Measurements from ENCODE around the gene TAF3. TPM values are rescaled to one million over a fixed set of nuclear protein-coding genes. Genes with fewer than 3 reads are reported as not detected.

Gene TAF3
- total and polyA plus RNA-seq, 2 donors (not counting 1 experiment from before 2014, with no cell fraction given), result 7.0 to 20.1 TPM

- ChIA-PET CTCF (no interaction called here), POLR2A (no interaction called here)
- no peaks in the 10 kb centered on the region for H3K27me3 ChIP-seq (replicated peaks in 1 of 4; ENCODE audit: control extremely low read depth in 1 of 4, control insufficient read depth in 3 of 4, insufficient read depth in 4 of 4, low read length in 3 of 4)
- Mint-ChIP-seq H3K4me1 (peaks cover 6% of the 10 kb centered on the region), H3K27ac (no peak overlapping the region), H3K4me3 (no peak overlapping the region), H3K27me3 (no peaks in the 10 kb centered on the region), H3K9me3 (ENCODE audit: insufficient read depth) (peaks cover 14% of the 10 kb centered on the region)
- no peaks in the 10 kb centered on the region for H3K79me2 ChIP-seq (ENCODE audit: control insufficient read depth, insufficient read depth, low read length)
- intact Hi-C loops (cut with micrococcal nuclease), result no loop called here
- H3K36me3 ChIP-seq (replicated peaks in 1 of 2; ENCODE audit: control extremely low read depth in 1 of 2, control insufficient read depth in 1 of 2, extremely low read depth in 1 of 2, insufficient read depth in 2 of 2, low read length in 1 of 2), result peaks cover 3 to 7% of the 10 kb centered on the region in 2 experiments
- no peak overlapping the region for H3K27ac ChIP-seq (ENCODE audit: low read length in 2 of 2)
- WGBS (ENCODE audit: insufficient coverage), result no CpG with 5 or more reads among the region's 2 CpGs
- no peak for DNase-seq
- H3K4me2 ChIP-seq (replicated peaks; ENCODE audit: low read depth, low read length, poor library complexity, severe bottlenecking), result no peak overlapping the region
- TF ChIP-seq CTCF (IDR thresholded peaks at IDR 0.05) (no peak), EZH2 (IDR thresholded peaks at IDR 0.05; ENCODE audit: borderline replicate concordance, insufficient read depth, low read depth, low read length, poor library complexity, severe bottlenecking) (no peak)
- peaks cover 4 to 18% (median 14%) of the 10 kb centered on the region in 3 donors for H3K9me3 ChIP-seq (ENCODE audit: control extremely low read depth in 1 of 3, control insufficient read depth in 2 of 3, insufficient read depth in 1 of 3, low read length in 2 of 3)
- no peaks in the 10 kb centered on the region for H4K20me1 ChIP-seq (ENCODE audit: control insufficient read depth, insufficient read depth, low read length, poor library complexity, severe bottlenecking)
- H3K9ac ChIP-seq (ENCODE audit: low read length), result no peak overlapping the region
- no peak overlapping the region for H2AFZ ChIP-seq (ENCODE audit: insufficient read depth, low read depth, low read length, poor library complexity, severe bottlenecking)
- ATAC-seq (ENCODE audit: low read depth), result no peak
- H3K4me1 ChIP-seq (ENCODE audit: control insufficient read depth in 2 of 2, insufficient read depth in 2 of 2, low read length in 2 of 2), result peaks cover 0 to 4% of the 10 kb centered on the region in 2 donors
- no peak overlapping the region for H3K4me3 ChIP-seq (ENCODE audit: control extremely low read depth in 1 of 5, extremely low read depth in 1 of 5, insufficient read depth in 1 of 5, low read depth in 2 of 5, low read length in 4 of 5)
Measured at GRCh38 chr10:8004469-8005000, 186.2 kb downstream of the TAF3 start.

- ChIA-PET CTCF (no interaction called here), POLR2A (no interaction called here)
- H3K36me3 ChIP-seq (replicated peaks in 1 of 2; ENCODE audit: control extremely low read depth in 1 of 2, control insufficient read depth in 1 of 2, extremely low read depth in 1 of 2, insufficient read depth in 2 of 2, low read length in 1 of 2), result peaks cover 4 to 11% of the 10 kb centered on the region in 2 experiments
- H3K79me2 ChIP-seq (ENCODE audit: control insufficient read depth, insufficient read depth, low read length), result no peaks in the 10 kb centered on the region
- Mint-ChIP-seq H3K9me3 (ENCODE audit: insufficient read depth) (peaks cover 14% of the 10 kb centered on the region), H3K27me3 (no peaks in the 10 kb centered on the region), H3K27ac (no peak overlapping the region), H3K4me1 (peaks cover 6% of the 10 kb centered on the region), H3K4me3 (no peak overlapping the region)
- intact Hi-C loops (cut with micrococcal nuclease), result no loop called here
- 57% methylated on average over 9 of the region's 10 CpGs for WGBS (ENCODE audit: insufficient coverage)
- no peak overlapping the region for H3K9ac ChIP-seq (ENCODE audit: low read length)
- H3K4me1 ChIP-seq (ENCODE audit: control insufficient read depth in 2 of 2, insufficient read depth in 2 of 2, low read length in 2 of 2), result peaks cover 0 to 4% of the 10 kb centered on the region in 2 donors
- TF ChIP-seq CTCF (IDR thresholded peaks at IDR 0.05) (no peak), EZH2 (IDR thresholded peaks at IDR 0.05; ENCODE audit: borderline replicate concordance, insufficient read depth, low read depth, low read length, poor library complexity, severe bottlenecking) (no peak)
- H4K20me1 ChIP-seq (ENCODE audit: control insufficient read depth, insufficient read depth, low read length, poor library complexity, severe bottlenecking), result no peaks in the 10 kb centered on the region
- H3K27me3 ChIP-seq (replicated peaks in 1 of 4; ENCODE audit: control extremely low read depth in 1 of 4, control insufficient read depth in 3 of 4, insufficient read depth in 4 of 4, low read length in 3 of 4), result no peaks in the 10 kb centered on the region
- no peak overlapping the region for H3K4me3 ChIP-seq (ENCODE audit: control extremely low read depth in 1 of 5, extremely low read depth in 1 of 5, insufficient read depth in 1 of 5, low read depth in 2 of 5, low read length in 4 of 5)
- no peak overlapping the region for H3K4me2 ChIP-seq (replicated peaks; ENCODE audit: low read depth, low read length, poor library complexity, severe bottlenecking)
- H3K27ac ChIP-seq (ENCODE audit: low read length in 2 of 2), result no peak overlapping the region
- H2AFZ ChIP-seq (ENCODE audit: insufficient read depth, low read depth, low read length, poor library complexity, severe bottlenecking), result no peak overlapping the region
- H3K9me3 ChIP-seq (ENCODE audit: control extremely low read depth in 1 of 3, control insufficient read depth in 2 of 3, insufficient read depth in 1 of 3, low read length in 2 of 3), result peaks cover 4 to 16% (median 8%) of the 10 kb centered on the region in 3 donors
- ATAC-seq (ENCODE audit: low read depth) (no peak), DNase-seq (no peak)
Measured at GRCh38 chr10:8006274-8006999, 188.1 kb downstream of the TAF3 start.
